GM21529 (cell line): ENCODE data around the gene POGLUT2.
"Not testable (repeated sequence)": the region's sequence is repeated elsewhere in the genome, so short reads cannot be mapped to it uniquely, and the experiment has no call there.

Experiments
- ATAC-seq: cut with Tn5 transposase; IDR thresholded peaks from one replicate; pipeline ENCODE4 v1.9.1; 2021; ENCODE audit not compliant: unreplicated experiment

Gene POGLUT2

GRCh38 chr13:102812611-102813287, 14.0 kb upstream of the POGLUT2 start:
- peak; percentile 42 for ATAC-seq

DNA sequence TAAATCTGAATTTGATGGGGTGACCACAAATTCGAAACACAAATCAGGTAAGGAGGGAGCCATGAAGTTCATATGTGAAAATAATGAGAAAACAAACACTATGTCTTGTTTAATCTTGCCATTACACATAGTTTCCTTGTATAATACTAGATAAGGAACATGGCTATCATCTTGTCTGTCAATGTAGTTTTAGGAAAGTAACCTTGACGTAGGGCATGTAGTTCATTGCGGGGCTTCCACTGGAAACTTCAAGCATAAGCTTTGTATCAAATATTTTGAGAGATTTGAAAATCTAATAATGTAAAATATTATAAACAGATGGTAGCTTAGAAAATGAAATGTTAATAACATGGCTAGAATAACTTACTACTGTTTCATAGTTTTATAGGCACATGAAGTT, 8.9 kb upstream of the POGLUT2 start:
- ATAC-seq, result no peak

- ATAC-seq, result no peak
Observed at GRCh38 chr13:102805680-102806079, 6.9 kb upstream of the POGLUT2 start.

- peak; percentile 74 for ATAC-seq
Observed at GRCh38 chr13:102800145-102801041, 1.6 kb upstream of the POGLUT2 start.

DNA sequence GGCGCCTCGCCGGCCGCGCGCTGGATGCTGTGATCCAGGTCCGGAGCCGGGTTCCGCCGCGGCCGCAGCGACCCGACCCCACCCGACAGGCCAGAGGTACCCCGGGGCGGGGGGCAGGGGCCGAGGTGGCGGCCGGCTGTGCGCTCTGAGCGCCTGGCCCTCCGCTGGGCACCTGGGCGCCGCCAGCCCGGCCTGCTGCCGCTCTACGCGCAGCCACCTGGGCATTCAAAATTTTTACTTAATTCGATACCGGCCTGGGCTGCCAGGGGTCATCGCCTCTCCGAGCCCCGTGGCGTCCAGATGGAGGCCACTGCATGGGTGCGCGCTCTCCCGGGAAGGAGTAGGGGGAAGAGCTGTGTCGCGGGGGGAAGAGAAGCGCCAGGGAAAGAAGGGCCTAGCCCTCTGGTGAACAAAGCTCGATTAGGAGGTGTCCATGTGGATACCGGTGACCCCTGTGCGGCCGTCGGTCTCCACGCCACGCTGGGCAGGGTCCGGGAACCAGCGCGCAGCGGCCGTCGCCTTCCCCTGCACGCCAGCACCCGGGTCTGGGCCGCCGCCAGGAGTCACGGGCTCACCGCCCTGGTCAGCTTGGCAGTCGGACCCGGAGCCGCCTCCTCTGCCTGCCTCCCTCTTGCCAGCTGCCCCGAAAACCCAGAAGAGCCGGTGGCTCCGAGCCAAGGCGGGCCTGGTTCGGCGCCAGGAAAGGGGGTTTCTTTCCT, 809 bp upstream of the POGLUT2 start:
- peak; percentile 10 for ATAC-seq

DNA sequence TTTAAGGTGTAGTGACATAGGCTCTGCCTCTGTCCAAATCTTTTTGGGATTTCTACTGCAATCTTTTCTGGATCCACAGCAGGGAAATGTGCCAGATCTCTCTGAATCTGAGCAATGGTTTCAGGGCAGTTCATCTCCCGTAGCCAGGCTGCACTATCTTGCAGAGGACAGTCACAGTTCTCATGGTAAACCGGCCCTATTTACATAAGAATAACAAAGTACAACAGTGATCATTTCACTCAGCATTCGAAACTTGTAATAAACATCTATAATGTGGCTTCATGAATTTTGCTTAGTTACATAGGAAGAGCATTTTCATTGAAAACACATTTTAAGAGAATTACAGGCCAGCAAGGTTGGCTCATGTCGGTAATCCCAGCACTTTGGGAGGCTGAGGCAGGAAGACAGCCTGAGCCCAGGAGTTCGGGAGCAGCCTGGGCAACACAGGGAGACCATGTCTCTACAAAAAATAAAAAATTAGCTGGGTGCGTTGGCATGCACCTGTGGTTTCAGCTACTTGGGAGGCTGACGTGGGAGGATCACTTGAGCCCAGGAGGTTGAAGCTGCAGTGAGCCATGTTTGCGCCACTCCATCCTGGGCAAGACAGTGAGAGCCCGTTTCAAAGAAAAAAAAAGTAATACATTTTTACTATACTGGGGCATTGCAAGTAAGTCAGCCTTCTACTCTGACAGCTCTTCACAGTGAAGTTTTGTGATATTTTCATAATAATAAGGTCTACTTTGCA, 5.0 kb downstream of the POGLUT2 start:
- no peak for ATAC-seq

DNA sequence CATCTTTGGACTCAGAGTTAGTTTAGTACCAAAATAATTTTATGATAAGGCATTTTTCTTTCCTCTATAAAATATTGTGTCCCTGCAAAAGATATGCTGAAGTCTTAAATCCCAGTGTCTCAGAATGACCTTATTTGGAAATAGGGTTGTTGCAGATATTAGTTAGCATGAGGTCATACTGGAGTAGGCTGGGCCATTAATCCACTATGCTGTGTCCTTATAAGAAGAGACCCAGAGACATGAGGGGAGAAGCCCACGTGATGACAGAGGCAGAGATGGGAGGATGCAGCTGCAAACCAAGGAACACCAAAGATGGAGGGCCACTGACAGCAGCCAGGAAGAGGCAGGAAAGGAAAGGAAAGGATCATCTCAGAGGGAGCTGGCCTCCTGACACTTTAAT, 6.4 kb downstream of the POGLUT2 start:
- ATAC-seq, result no peak

DNA sequence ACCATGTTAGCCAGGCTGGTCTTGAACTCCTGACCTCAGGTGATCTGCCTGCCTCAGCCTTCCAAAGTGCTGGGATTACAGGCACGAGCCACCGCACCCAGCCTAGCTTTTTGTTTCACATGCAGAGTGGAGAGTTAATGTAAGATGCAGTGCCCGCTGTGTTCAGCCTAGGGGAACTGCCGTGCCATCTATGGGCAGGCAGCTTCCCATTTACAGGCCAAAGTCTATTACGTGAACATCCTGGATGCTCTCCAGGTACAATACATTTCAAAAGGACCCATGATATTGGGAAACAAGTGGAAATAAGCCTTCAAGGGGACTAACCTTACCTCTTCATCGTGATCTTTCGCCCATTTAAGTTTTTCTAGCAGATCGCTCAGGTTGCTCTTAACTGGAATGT, 10.1 kb downstream of the POGLUT2 start:
- no peak for ATAC-seq

DNA sequence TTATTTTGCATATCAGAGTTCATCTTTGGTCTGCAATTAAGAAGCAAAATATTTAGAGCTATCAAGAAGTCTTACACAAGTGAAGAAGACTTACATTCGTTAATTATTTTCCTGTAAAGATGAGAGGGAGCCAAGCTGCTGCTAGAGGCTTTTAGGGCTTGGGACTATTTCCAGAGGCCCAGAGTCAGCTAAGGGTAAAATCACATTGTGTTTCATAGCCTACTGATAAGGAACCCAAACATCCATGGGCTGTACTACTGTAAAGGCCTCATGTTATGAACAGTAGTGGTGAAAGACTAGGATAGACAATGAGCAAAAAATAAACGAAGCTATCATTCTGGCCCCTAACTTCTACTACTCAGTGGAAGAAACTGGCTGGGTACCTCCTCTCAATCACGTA, 14.3 kb downstream of the POGLUT2 start:
- no peak for ATAC-seq

GRCh38 chr13:102781591-102781990, 17.2 kb downstream of the POGLUT2 start:
- no peak for ATAC-seq

DNA sequence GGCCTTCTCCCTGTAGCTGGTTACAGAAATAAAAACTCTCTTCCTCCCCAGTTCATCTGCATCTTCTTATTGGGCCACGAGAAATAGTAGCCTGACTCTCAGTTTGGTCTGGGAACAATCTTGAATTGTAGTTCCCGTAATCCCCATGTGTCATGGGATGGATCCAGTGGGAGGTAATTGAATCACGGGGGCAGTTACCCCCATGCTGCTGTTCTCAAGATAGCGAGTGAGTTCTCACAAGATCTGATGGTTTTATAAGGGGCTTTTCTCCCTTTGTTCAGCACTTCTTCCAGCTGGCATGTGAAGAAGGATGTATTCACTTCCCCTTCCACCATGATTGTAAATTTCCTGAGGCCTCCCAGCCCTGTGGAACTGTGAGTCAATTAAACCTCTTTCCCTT, 18.1 kb downstream of the POGLUT2 start:
- not testable (repeated sequence) for ATAC-seq

DNA sequence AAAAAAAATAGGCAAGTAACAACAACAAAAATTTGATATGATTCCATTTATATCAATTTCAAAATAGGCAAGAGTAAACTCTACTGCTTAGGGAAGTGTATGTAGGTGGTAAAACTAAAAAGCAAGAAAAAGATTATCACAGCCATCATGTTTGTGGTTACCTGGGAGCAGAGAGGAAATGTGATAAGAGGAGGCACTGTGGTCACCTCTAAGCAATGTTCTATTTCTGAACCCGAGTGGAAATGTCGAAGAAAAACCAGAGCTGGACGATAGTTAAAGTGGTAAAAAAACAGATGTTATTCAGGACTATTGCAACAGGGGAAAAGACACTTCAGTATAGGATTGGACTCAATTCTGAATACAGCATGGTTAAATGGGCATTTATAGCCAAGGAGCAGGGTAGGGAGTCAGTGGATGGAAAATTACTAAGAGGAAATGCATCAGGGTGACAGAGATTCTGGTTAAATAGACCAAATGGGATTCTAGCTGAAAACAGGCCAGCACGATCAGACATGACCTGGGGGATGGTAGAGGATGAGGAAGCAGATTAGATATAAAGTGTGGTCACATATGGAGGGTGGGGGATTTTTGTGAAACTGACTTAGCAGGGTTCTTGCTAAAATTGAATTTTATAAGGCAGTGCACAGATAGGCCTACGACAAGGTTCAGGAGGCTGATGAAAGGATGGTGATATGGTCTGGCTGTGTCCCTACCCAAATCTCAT, 19.2 kb downstream of the POGLUT2 start:
- peak; percentile 68 for ATAC-seq

GRCh38 chr13:102777736-102778135, 21.0 kb downstream of the POGLUT2 start:
- no peak for ATAC-seq

DNA sequence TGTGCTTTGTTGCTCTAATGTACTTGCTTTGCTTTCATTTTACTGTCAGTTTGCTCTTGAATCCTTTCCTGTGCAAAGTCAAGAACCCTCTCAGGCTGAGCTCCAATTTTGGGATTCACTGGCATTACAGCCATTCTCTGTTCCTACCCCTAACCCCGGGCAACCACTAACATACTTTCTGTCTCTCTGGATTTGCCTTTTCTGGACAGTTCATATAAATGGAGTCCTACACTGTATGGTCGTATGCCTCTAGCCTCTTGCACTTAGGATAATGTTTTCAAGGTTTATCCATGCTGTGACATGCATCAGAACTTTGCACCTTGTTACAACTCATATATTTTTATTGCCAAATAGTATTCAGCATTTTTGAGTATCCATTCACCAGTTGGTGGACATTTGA, 22.5 kb downstream of the POGLUT2 start:
- ATAC-seq, result no peak

DNA sequence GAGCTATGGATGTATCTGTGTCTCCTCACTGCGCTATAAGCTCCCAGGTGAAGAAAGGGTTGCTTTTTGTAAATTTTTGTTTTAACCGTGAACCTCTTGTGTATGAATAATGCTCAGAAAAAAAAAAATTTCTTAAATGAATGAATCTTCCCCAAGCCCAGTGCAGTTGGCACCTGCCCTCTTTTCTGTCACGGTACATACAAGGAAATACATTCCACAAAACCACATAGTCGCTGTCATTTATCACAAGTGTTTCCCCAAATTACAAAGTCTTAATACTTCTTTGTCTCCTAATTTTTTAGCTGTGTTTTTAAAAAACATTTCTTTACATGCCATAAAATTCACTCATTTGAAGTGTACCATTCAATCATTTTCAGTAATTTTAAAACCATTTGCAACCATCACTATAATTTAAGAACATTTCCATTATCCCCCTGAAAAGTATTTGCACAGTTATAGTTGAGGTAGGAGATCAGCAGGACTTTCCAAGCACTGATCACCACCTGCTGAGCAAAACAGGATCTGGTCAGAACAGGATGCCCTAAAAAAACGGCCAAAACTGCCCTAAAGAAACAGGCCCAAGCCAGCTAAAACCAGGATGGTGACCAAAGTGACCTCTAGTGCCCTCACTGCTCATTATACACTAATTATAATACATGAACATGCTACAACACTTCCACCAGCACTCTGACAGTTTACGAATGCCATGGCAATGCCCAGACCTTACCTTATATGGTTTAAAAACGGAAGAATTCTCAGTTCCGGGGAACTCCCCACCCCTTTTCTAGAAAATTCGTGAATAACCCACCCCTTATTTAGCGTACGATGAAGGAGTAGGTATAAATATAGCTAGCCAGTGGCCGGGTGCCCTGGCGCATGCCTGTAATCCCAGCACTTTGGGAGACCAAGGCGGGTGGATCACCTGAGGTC, 23.9 kb downstream of the POGLUT2 start:
- no peak for ATAC-seq

GRCh38 chr13:102774214-102774568, 24.6 kb downstream of the POGLUT2 start:
- ATAC-seq, result no peak

- ATAC-seq, result peak; percentile 90
Observed at GRCh38 chr13:102773441-102774213, 25.1 kb downstream of the POGLUT2 start, which contains the start of gene TEX30. TEX30 (minus strand) TSS chr13:102773786; CDS start chr13:102770026, 3,760 bp downstream.

DNA sequence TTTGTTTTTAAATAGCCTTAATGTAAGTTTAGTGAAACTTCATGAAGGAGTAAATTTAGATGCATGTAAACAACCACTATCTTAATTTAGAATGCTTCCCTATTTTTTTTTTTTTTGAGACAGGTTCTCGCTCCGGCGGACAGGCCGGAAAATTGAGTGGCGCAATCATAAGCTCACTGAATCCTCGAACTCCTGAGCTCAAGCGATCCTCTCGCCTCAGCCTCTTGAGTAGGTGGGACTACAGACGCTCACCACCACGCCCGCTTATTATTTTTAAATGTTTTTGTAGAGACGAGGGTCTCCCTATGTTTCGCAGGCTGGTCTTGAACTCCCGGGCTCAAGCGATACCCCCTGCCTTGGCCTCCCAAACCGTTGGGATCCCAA, 26.7 kb downstream of the POGLUT2 start:
- no peak for ATAC-seq
